RKO (cell line): ENCODE results near the gene ZBTB8OS.

Experiments
- DNase-seq: peaks from one replicate; pipeline ENCODE4 v3.0.0-alpha.2; 2016; ENCODE audit warnings: low spot score

Gene ZBTB8OS

DNA sequence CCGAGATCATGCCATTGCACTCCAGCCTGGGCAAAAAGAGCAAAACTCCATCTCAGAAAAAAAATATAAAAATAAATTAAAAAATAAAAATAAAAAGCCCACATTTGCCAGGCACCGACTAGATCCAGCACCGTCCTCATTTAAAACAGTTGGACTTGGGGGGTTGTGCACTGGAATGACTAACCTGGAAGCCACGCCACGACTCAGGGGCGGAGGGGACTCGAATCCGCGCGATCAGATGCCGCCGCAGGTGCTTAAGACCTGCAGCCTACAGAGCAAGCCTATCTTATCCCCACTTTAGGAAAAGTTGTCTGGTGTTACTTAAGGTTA lies 38.5 kb downstream of the ZBTB8OS start:
- DNase-seq = no peak

DNA sequence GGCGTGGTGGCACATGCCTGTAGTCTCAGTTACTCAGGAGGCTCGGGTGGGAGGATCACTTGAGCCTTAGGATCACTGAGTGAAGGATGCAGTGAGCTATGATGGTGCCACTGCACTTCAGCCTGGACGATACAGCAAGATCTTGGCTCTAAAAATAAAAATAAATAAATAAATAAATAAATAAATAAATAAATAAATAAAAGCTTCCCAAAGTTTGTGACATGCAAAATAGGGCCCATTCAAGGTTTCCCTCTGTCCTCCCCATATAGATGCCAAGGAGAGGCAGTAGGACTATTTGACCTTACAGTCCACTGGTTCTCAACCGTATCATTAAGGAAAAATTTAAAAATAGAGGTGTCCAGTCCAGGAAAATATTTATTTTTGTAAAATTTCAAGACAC lies 41.2 kb downstream of the ZBTB8OS start:
- no peak for DNase-seq

DNA sequence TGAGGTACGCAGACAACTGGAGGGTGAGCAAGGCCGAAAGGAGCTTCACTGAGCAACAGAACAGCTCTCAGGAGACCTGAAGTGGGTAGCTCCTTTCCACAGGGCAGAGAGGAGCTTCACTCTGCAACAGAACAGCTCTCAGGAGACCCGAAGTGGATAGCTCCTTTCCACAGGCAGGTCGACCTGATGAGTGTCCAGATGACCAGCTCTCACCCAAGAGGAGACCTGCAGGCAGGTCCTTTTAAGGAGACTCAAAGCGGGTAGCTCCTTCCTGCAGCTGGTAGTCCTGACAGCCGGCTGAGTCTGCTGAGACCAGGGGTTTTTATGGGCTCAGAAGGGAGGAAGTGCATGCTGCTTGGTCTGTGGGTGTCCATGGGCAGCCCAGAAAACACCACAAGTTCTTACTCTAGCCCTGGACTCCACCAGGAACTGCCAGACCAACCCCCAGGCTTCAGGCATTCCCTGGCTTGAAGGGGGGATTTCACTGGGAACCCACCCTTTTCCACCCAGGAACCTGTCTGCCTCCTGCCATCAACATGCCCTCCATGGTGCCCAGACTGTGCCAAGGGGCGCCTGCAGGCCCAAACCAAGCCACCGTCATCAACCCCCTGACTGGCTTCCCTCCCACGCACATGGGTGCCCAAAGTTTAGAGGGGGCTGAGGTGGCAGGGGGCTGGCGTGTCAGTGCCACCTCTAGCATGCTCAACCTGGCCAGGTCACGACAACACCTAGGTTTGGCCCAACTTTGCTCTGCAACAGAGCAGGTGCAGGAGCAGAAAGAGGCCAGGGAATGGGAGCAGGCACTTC lies 43.6 kb downstream of the ZBTB8OS start:
- no peak for DNase-seq

DNA sequence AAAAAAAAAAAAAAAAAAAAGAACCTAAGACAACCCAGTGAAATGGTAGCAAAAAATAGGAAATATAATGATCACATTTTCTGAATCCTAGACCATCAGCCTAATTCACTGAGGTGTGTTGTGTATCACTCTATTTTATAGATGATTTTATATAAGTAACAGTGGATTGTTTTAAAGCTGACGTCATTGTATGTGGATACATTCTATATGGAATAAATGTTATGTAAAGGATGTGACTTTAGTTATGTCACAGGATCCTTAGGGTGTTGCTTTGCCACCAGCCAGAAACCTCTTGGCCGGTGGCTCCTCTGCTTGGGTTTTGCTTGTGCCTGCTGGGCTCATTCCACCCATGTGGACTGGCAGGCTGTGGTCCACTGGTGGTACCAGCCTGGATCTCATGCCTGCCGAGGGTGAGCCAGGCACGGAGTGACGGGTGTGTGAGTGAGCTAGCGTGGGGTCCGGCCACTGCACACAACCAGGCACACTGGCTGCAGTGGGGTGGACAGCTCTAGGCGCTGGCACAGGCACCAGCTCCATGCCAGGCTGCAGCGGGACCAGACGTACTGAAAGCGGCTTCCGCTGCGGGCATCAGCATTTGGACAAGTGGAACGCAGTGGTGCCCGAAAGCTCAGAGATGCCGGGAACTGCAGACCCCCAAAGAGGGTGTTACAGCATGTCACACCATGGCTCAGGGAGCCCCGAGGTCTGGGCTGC lies 44.5 kb downstream of the ZBTB8OS start:
- DNase-seq = no peak

DNA sequence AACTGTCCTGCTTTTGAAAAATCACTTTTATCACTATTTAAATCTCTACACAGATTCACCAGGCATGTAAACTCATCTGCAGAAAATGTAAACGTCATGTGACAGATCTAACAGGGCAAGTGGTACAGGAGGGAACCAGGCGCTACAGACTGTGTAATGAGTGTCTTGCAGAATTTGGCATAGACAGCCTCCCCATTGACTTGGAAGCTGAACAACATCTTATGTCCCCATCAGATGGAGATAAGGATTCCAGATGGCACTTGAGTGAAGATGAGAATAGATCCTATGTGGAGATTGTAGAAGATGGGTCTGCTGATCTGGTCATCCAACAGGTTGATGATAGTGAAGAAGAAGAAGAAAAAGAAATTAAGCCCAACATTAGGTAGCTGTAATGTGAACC lies 50.3 kb downstream of the ZBTB8OS start:
- DNase-seq = no peak

DNA sequence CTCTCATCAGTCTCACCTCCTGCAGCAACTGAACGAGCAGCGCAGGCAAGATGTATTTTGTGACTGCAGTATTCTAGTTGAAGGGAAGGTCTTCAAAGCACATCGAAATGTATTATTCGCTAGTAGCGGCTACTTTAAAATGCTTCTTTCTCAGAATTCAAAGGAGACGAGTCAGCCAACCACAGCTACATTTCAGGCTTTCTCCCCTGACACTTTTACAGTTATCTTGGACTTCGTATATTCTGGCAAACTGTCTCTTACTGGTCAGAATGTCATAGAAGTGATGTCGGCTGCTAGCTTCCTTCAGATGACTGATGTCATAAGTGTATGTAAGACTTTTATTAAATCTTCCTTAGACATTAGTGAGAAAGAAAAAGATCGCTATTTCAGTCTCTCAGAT lies 57.4 kb downstream of the ZBTB8OS start:
- DNase-seq = no peak

DNA sequence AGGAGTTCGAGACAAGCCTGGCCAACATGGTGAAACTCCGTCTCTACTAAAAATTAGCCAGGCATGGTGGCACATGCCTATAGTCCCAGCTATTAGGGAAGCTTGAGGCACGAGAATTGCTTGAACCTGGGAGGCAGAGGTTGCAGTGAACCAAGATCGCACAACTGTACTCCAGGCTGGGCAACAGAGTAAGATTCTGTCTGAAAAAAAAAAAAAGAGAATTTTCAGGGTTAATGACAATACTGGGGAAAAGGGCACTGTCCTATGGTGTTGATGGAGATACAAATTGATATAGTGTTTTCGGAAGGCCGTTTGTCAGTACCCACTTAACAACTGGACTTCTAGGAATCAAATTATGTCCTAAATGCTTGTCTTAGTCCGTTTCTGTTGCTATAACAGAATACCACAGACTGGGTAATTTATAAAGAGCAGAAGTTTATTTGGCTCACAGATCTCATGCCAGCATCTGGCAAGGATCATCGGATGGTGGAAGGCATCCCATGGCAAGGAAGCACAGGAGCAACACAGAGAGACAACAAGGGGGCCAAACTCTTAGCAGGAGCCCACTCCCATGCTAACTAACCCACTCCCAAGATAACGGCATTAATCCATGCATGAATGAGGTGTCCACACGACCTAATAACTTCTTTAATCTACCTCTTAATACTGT lies 69.9 kb downstream of the ZBTB8OS start:
- no peak for DNase-seq
